CD4-positive, alpha-beta T cell treated with Interleukin-6 for 4 hours (primary cell): ENCODE measurements around the gene CTNND1.
"Not testable (repeated sequence)": the region's sequence is repeated elsewhere in the genome, so short reads cannot be mapped to it uniquely, and the experiment has no call there.

Experiments
- DNase-seq: peaks from one replicate; pipeline ENCODE4 v3.0.0-alpha.2; 2020; ENCODE audit warnings: mixed read lengths

Gene CTNND1, protein sequence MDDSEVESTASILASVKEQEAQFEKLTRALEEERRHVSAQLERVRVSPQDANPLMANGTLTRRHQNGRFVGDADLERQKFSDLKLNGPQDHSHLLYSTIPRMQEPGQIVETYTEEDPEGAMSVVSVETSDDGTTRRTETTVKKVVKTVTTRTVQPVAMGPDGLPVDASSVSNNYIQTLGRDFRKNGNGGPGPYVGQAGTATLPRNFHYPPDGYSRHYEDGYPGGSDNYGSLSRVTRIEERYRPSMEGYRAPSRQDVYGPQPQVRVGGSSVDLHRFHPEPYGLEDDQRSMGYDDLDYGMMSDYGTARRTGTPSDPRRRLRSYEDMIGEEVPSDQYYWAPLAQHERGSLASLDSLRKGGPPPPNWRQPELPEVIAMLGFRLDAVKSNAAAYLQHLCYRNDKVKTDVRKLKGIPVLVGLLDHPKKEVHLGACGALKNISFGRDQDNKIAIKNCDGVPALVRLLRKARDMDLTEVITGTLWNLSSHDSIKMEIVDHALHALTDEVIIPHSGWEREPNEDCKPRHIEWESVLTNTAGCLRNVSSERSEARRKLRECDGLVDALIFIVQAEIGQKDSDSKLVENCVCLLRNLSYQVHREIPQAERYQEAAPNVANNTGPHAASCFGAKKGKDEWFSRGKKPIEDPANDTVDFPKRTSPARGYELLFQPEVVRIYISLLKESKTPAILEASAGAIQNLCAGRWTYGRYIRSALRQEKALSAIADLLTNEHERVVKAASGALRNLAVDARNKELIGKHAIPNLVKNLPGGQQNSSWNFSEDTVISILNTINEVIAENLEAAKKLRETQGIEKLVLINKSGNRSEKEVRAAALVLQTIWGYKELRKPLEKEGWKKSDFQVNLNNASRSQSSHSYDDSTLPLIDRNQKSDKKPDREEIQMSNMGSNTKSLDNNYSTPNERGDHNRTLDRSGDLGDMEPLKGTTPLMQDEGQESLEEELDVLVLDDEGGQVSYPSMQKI

DNA sequence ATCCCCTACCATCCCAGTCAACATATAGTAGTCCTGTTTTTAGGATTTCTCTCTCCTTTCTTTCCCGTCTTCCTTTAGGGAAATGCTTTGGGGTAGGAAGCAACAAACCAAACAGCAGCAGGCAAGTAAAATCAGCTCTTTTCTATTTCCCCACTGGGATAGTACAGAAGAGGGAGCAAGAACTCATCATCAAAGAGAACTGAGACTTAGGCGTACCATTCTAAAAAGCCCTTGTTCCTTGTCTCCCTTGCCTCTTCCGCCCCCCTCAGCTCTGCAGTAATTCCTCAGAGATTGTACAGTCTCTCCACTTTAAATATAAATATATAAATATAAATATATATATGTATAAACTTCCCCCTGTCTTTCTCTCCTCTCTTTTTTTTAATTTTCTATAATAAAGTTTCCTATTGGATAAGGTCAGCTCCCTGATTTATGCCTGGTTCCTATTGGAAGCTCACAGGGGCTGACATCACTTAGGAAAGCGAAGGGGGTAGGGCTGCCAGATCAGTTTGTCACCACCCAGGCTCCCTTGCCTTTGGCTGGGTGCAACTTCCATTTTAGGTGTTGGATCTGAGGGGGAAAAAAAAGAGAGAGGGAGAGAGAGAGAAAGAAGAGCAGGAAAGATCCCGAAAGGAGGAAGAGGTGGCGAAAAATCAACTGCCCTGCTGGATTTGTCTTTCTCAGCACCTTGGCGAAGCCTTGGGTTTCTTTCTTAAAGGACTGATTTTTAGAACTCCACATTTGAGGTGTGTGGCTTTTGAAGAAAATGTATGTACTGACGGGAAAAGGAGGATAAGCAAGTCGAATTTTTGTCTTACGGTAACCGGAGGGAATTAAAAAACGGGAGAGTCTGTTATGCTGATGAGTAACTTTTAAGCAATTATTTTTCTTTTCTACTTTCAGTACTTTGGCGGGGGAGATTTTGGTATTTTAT lies at the start of gene CTNND1:
Gene CTNND1, plus strand, starts transcription at position 502 of the 934 bp plus-strand sequence. CDS start 29,677 bp downstream, outside the sequence.
- no peak for DNase-seq

GRCh38 chr11:57712256-57713150 lies 49.1 kb upstream of the CTNND1 start, which contains the start of gene TMX2:
Gene TMX2, plus strand, starts transcription at chr11:57712593. Its CDS starts 26 bp downstream, at chr11:57712619.
- peak; percentile 91 for DNase-seq

DNA sequence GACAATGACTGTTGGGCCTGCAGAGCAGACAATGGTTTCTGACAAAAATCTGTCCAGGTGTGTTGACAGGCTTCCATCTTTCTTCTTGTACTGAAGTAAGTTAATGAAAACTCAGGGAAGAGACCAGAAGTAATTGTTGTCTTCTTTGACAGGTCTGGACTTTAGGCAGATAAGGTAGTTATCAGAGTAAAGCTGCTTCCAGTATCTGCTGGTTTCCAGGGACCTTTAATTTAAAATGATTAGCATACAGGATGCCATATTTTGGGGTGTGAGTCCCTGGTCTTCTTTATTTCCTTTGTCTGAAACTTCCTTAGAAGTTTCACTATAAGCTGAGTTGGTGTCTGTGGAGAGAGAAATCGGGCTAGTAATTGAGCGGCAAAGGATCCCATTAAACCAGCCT lies 47.8 kb upstream of the CTNND1 start:
- no peak for DNase-seq

DNA sequence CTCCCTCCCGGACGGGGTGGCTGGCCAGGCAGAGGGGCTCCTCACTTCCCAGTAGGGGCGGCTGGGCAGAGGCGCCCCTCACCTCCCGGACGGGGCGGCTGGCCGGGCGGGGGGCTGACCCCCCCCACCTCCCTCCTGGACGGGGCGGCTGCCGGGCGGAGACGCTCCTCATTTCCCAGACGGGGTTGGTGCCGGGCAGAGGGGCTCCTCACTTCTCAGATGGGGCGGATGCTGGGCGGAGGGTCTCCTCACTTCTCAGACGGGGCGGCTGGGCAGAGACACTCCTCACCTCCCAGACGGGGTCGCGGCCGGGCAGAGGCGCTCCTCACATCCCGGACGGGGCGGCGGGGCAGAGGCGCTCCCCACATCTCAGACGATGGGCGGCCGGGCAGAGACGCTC lies 44.9 kb upstream of the CTNND1 start:
- not testable (repeated sequence) for DNase-seq

- DNase-seq, result no peak
Measured at GRCh38 chr11:57727185-57727584, 34.4 kb upstream of the CTNND1 start.

- DNase-seq, result no peak
Measured at GRCh38 chr11:57728829-57729228, 32.8 kb upstream of the CTNND1 start.

DNA sequence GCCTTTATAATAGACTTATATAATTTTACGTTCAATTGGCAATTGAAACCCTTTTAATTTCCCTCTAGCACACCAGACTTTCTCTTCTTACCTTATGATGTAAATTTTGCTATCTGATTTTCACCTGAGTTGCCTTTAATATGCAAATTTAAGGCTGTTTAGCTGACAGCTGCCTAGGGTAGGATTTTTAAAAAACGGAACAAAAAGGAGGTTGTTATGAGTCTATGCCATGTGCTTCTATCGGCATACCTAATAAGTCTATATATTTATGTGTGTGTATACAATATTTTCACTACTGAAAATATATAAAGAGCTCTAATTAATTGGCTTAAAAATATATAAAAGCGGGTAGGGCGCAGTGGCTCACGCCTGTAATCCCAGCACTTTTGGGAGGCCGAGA lies 32.1 kb upstream of the CTNND1 start:
- no peak for DNase-seq

DNA sequence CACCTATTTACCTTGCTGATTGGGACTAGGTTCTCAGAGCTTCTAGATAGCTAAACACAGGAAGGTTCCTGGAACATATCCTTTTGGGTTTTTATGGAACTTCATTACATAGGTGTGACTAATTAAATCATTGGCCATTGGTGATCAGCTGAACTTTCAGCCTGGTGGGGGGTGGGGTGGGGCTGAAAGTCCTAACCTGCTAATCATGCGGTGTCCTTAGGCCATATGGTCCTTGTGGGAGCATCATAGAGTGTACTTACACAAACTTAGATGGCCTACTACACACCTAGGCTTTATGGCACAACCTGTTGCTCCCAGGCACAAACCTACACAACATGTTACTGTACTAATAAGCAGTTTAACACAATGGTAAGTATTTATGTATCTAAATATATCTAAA lies 28.9 kb upstream of the CTNND1 start:
- no peak for DNase-seq

DNA sequence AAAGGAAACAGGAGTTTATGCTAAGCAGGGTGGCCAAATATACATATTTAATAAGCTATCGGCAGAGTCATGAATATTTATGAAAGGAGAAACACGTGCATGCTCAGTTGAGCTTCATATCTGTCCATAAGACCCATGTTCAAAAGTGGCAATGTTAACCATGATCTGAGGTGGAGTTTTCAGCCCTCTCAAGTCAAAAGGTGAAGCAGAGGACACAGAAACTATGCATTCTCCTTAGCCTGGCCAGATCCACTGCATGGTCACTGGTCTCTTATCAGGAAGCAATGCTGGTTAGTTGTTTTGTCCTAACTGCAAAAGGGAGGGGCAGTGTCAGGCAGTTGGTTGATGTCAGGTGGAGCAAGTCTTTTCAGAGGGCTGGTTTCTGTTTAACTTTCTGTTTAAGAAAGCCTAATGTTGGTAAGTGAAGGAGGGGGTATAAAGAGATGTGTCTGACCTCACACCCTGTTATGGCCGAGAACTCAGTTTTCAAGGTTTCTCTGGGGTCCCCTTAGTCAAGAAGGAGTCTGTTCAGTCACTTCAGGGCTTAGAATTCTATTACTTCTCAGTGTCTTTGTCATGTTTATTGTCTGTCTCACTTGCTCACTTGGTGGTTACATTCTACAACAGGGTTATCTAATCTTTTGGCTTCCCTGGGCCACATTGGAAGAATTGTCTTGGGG lies 25.8 kb upstream of the CTNND1 start:
- no peak for DNase-seq

GRCh38 chr11:57741132-57742086 lies 20.2 kb upstream of the CTNND1 start, which contains the start of gene SELENOH:
Gene SELENOH, plus strand, starts transcription at chr11:57741491. Its CDS starts 105 bp downstream, at chr11:57741596.
- DNase-seq, result peak; percentile 92

DNA sequence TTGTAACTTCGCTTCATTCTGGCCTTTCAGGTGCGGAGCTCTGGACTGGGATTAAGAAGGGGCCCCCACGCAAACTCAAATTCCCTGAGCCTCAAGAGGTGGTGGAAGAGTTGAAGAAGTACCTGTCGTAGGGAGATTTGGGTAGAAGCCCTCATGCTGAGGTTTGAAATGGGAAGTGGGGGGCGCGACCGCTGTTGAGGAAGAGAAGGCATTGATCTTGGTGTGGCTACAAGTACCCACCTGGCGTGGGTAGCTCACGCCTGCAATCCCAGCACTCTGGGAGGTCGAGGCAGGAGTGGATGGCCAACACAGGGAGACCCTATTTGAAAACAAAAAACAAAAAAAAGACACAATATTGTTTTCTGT lies 19.5 kb upstream of the CTNND1 start:
- DNase-seq, result no peak

- DNase-seq, result no peak
Measured at GRCh38 chr11:57744357-57744756, 17.2 kb upstream of the CTNND1 start.

GRCh38 chr11:57745206-57745605 lies 16.4 kb upstream of the CTNND1 start:
- no peak for DNase-seq

- no peak for DNase-seq
Measured at GRCh38 chr11:57746920-57747319, 14.7 kb upstream of the CTNND1 start.

DNA sequence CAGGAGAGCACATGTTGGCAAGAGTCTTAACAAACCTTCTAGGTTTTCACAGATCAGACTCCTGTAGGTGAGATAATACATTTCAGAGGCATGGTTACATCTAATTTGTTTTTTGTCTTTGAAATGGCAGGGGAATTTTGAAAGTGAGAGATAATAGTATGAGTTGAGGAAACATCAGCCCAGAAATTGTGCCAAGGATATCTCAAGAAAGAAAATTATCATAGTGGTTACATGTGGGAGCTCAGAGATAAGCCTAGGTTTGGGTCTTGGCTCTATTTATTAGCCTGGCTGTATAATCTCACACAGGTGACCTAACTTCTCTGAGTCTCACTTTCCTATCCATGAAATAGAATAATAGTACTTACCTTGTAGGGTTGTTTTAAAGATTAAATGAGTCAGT lies 10.4 kb upstream of the CTNND1 start:
- DNase-seq, result no peak

- DNase-seq, result peak; percentile 9
Measured at GRCh38 chr11:57751676-57752253, 9.8 kb upstream of the CTNND1 start, which contains the start of gene BTBD18. Gene BTBD18, minus strand, starts transcription at chr11:57751819. Its CDS starts 631 bp downstream, at chr11:57751188.

DNA sequence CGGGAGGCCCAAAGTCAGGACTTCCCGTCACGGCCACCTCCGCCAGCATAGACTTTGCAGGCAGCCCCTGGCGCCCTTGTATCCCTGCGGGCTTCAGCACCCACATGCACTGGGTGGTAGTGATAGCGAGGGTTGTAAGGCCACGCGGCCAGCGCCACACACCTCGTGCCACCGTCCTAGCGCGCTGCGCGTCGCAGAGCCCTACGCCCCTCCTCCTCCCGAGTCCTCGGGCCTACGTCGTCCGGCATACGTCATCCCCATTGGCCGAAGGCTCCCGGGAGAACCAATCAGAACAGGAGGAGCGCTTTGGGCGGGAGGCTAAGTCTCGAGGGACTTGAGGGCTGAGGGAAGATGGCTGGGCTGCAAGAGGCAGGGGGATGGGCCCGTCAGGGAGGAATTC lies 8.6 kb upstream of the CTNND1 start:
- no peak for DNase-seq

- DNase-seq, result no peak
Measured at GRCh38 chr11:57758174-57758573, 3.4 kb upstream of the CTNND1 start.
